Measurements from ENCODE around the gene DIRAS1. TPM values are rescaled to one million over a fixed set of nuclear protein-coding genes. Genes with fewer than 3 reads are reported as not detected.

Gene DIRAS1
- total and polyA plus RNA-seq, 2 experiments from 2014 or later: 2.6 to 4.9 TPM

DNA sequence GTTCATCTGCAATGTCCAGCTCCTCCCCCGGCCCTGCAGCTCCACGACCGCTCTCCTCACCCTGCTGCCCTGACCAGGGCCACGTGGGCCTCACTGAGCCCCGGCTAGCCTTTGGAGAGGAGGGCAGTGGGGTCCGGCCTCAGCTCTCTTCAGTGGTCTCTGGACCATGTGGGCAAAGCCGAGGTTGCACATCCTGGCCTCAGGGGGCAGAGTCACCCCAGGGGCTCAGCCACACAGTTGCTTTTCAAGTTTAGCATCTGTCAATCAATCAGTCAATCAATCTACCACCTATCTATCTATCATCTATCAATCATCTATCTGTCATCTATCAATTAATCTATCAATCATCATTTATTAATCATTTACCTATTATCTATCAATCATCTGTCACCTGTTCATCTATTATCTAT, 3.0 kb upstream of the DIRAS1 start:
- no peak overlapping the region for H3K9ac ChIP-seq
- WGBS, 2 experiments (ENCODE audit: low coverage in 1 of 2, low lambda C conversion rate in 2 of 2, missing lambda C conversion rate in 2 of 2): 65 to 78% methylated on average over 7 of the region's 7 CpGs
- peaks cover 11% of the 10 kb centered on the region; the same call in 1 of the 2 replicates for H3K4me1 ChIP-seq (ENCODE audit: insufficient read depth)
- no peaks in the 10 kb centered on the region for H3K9me3 ChIP-seq (ENCODE audit: low read depth)
- no peak overlapping the region for H3K4me2 ChIP-seq (ENCODE audit: unreplicated experiment)
- H2AFZ ChIP-seq: no peak overlapping the region
- H3K9me2 ChIP-seq (ENCODE audit: insufficient read depth): no peaks in the 10 kb centered on the region
- no peak for DNase-seq
- no peak overlapping the region for H3K27ac ChIP-seq
- no peaks in the 10 kb centered on the region for H4K20me1 ChIP-seq (ENCODE audit: insufficient read depth)
- no peak overlapping the region for H3K4me3 ChIP-seq
- no peaks in the 10 kb centered on the region for H3F3A ChIP-seq (ENCODE audit: insufficient read depth)
- in situ Hi-C loops (cut with MboI): no loop called here
- no peaks in the 10 kb centered on the region for H3K79me2 ChIP-seq (ENCODE audit: insufficient read depth)
- H3K36me3 ChIP-seq (ENCODE audit: low read depth): no peaks in the 10 kb centered on the region
- no peaks in the 10 kb centered on the region for H3K27me3 ChIP-seq (replicated peaks; ENCODE audit: insufficient read depth)
- TF ChIP-seq EZH2 (IDR thresholded peaks at IDR 0.05; ENCODE audit: insufficient read depth, poor library complexity, severe bottlenecking) (no peak), EZH2phosphoT487 (IDR thresholded peaks at IDR 0.05; ENCODE audit: insufficient read depth, low read depth) (no peak)

DNA sequence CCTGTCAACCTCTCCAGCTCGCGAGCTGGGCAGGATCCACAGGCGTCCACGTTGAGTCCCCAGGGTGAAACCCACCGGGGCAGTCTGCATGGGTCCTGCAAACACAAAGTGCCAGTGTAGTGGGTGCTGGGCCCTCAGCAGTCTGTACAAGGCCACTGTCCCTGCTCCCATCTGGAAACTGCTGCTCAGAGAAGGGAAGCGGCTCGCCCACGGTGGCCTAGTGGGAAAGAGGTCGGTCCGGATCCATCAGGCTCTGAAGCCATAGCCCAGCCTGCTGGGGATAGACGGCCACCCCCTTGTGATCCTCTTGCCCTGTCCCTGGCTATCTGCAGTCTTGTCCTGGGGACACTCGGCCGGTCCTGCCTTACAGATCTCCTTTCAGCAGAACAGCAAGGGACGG, 2.6 kb upstream of the DIRAS1 start:
- H3K4me3 ChIP-seq: no peak overlapping the region
- no peaks in the 10 kb centered on the region for H4K20me1 ChIP-seq (ENCODE audit: insufficient read depth)
- H3K9ac ChIP-seq: peak overlapping the region; percentile 68
- TF ChIP-seq EZH2phosphoT487 (IDR thresholded peaks at IDR 0.05; ENCODE audit: insufficient read depth, low read depth): no peak
- TF ChIP-seq EZH2 (IDR thresholded peaks at IDR 0.05; ENCODE audit: insufficient read depth, poor library complexity, severe bottlenecking): no peak
- H3K4me1 ChIP-seq (ENCODE audit: insufficient read depth): peaks cover 11% of the 10 kb centered on the region; the same call in 1 of the 2 replicates
- no peaks in the 10 kb centered on the region for H3K9me3 ChIP-seq (ENCODE audit: low read depth)
- no peaks in the 10 kb centered on the region for H3K79me2 ChIP-seq (ENCODE audit: insufficient read depth)
- peak overlapping the region; percentile 61; the same call in 1 of the 2 replicates for H3K27ac ChIP-seq
- no peak overlapping the region for H2AFZ ChIP-seq
- H3K36me3 ChIP-seq (ENCODE audit: low read depth): no peaks in the 10 kb centered on the region
- WGBS, 2 experiments (ENCODE audit: low coverage in 1 of 2, low lambda C conversion rate in 2 of 2, missing lambda C conversion rate in 2 of 2): 75 to 82% methylated on average over 14 of the region's 14 CpGs
- no peaks in the 10 kb centered on the region for H3K27me3 ChIP-seq (replicated peaks; ENCODE audit: insufficient read depth)
- H3K4me2 ChIP-seq (ENCODE audit: unreplicated experiment): no peak overlapping the region
- no peaks in the 10 kb centered on the region for H3K9me2 ChIP-seq (ENCODE audit: insufficient read depth)
- no peak for DNase-seq
- no peaks in the 10 kb centered on the region for H3F3A ChIP-seq (ENCODE audit: insufficient read depth)
- in situ Hi-C loops (cut with MboI): no loop called here

DNA sequence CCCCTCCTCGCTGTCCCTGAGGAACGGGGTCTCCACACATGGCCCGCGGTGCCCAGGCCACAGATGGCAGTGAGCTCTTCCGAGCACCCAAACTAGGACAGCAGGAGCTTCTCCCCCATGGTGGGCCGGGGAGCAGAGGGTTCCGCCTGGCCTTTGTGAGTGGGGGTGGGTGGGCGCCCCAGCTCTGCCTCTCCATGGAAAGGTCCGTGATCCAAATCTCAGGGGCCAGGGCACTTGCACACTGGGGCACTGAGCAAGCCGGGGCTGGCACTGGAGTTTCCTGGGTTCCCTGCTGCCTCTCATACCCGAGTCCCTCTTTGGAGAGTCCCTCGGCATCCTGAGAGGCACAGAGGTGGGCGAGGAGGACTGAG, 2.2 kb upstream of the DIRAS1 start:
- Histone ChIP-seq H4K20me1 (ENCODE audit: insufficient read depth) (no peaks in the 10 kb centered on the region), H2AFZ (peak overlapping the region; percentile 61), H3K36me3 (ENCODE audit: low read depth) (no peaks in the 10 kb centered on the region), H3K4me3 (no peak overlapping the region), H3K9ac (peak overlapping the region; percentile 68), H3K27ac (peak overlapping the region; percentile 61), H3K4me1 (ENCODE audit: insufficient read depth) (peaks cover 11% of the 10 kb centered on the region; the same call in 1 of the 2 replicates), H3K4me2 (ENCODE audit: unreplicated experiment) (peak overlapping the region; percentile 42), H3K79me2 (ENCODE audit: insufficient read depth) (no peaks in the 10 kb centered on the region), H3K9me2 (ENCODE audit: insufficient read depth) (no peaks in the 10 kb centered on the region), H3F3A (ENCODE audit: insufficient read depth) (no peaks in the 10 kb centered on the region), H3K27me3 (replicated peaks; ENCODE audit: insufficient read depth) (no peaks in the 10 kb centered on the region), H3K9me3 (ENCODE audit: low read depth) (no peaks in the 10 kb centered on the region)
- DNase-seq: no peak
- in situ Hi-C loops (cut with MboI): no loop called here
- 64 to 75% methylated on average over 13 of the region's 13 CpGs for WGBS, 2 experiments (ENCODE audit: low coverage in 1 of 2, low lambda C conversion rate in 2 of 2, missing lambda C conversion rate in 2 of 2)
- TF ChIP-seq EZH2phosphoT487 (IDR thresholded peaks at IDR 0.05; ENCODE audit: insufficient read depth, low read depth): no peak

DNA sequence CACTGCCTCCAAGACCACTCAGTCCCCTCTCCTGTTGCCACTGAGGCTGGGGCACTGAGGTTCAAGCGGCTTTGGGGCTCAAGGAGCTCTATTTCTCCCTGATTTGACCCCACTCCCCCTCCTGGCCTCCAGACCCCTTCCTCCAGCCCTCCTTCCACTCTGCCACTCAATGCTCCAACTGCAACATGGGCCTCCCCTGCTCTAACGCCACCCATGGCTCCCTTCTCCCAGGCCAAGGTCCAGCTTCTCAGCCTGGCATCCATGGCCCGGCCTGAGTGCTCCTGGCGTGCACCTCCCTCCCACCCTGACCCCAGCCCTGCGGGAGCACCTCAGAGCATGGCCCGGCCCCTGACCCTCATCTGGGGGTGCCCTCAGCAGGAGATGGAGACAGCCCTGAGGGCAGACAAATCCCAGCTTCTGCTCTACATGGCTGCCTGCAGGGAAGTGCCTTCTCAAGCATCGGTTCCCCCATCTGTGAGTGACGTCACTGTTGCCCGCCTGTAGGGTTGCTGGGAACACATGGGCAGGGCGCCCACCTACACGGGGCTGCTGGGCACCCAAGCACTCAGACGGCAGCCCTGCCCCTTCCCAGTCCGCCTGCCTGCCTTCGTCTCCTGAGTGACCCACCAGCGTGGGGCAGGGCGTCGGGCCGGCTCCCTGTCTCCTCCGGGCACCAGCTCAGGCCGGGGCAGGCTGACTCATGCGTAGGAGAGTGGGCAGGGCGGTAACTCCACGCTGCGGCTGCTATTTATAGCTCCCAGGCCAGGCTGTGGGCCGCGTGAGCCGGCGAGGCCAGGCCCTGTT, 1.6 kb upstream of the DIRAS1 start:
- H3K9me3 ChIP-seq (ENCODE audit: low read depth): no peaks in the 10 kb centered on the region
- in situ Hi-C loops (cut with MboI): no loop called here
- no peak for TF ChIP-seq EZH2 (IDR thresholded peaks at IDR 0.05; ENCODE audit: insufficient read depth, poor library complexity, severe bottlenecking)
- TF ChIP-seq EZH2phosphoT487 (IDR thresholded peaks at IDR 0.05; ENCODE audit: insufficient read depth, low read depth): no peak
- H2AFZ ChIP-seq: peak overlapping the region; percentile 61; the same call in 1 of the 2 replicates
- no peaks in the 10 kb centered on the region for H3K9me2 ChIP-seq (ENCODE audit: insufficient read depth)
- no peaks in the 10 kb centered on the region for H3K36me3 ChIP-seq (ENCODE audit: low read depth)
- H3K79me2 ChIP-seq (ENCODE audit: insufficient read depth): no peaks in the 10 kb centered on the region
- no peaks in the 10 kb centered on the region for H4K20me1 ChIP-seq (ENCODE audit: insufficient read depth)
- no peak overlapping the region for H3K4me2 ChIP-seq (ENCODE audit: unreplicated experiment)
- no peak overlapping the region for H3K4me3 ChIP-seq
- H3K27ac ChIP-seq: peak overlapping the region; percentile 61
- WGBS, 2 experiments (ENCODE audit: low coverage in 1 of 2, low lambda C conversion rate in 2 of 2, missing lambda C conversion rate in 2 of 2): 25 to 32% methylated on average over 24 to 27 of the region's 28 CpGs
- peak overlapping the region; percentile 68 for H3K9ac ChIP-seq
- H3F3A ChIP-seq (ENCODE audit: insufficient read depth): no peaks in the 10 kb centered on the region
- peaks cover 11% of the 10 kb centered on the region; the same call in 1 of the 2 replicates for H3K4me1 ChIP-seq (ENCODE audit: insufficient read depth)
- peak; percentile 96 for DNase-seq
- H3K27me3 ChIP-seq (replicated peaks; ENCODE audit: insufficient read depth): no peaks in the 10 kb centered on the region
